Measurements from ENCODE around the gene OLFML3. TPM values are rescaled to one million over a fixed set of nuclear protein-coding genes. Genes with fewer than 3 reads are reported as not detected.

Gene OLFML3
- total RNA-seq, 1 experiment from 2014 or later: 226 TPM

- Histone ChIP-seq H3K4me3 (ENCODE audit: insufficient read depth, low read depth, low read length) (no peak overlapping the region), H3K36me3 (replicated peaks; ENCODE audit: control insufficient read depth, insufficient read depth, low read length) (peaks cover 13% of the 10 kb centered on the region), H3K27me3 (ENCODE audit: control insufficient read depth, insufficient read depth, low read length) (no peaks in the 10 kb centered on the region)
- DNase-seq: no peak
These were observed 3.9 kb upstream of the OLFML3 start for GRCh38 chr1:113975211-113975895.

DNA sequence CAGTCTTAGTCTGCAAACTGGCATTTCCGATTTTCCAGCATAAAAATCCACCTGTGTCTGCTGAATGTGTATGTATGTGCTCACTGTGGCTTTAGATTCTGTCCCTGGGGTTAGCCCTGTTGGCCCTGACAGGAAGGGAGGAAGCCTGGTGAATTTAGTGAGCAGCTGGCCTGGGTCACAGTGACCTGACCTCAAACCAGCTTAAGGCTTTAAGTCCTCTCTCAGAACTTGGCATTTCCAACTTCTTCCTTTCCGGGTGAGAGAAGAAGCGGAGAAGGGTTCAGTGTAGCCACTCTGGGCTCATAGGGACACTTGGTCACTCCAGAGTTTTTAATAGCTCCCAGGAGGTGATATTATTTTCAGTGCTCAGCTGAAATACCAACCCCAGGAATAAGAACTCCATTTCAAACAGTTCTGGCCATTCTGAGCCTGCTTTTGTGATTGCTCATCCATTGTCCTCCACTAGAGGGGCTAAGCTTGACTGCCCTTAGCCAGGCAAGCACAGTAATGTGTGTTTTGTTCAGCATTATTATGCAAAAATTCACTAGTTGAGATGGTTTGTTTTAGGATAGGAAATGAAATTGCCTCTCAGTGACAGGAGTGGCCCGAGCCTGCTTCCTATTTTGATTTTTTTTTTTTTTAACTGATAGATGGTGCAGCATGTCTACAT, 2.5 kb upstream of the OLFML3 start:
- no peak overlapping the region for H3K4me3 ChIP-seq (ENCODE audit: insufficient read depth, low read depth, low read length)
- peak; percentile 63 for DNase-seq
- H3K36me3 ChIP-seq (replicated peaks; ENCODE audit: control insufficient read depth, insufficient read depth, low read length): peaks cover 19% of the 10 kb centered on the region
- H3K27me3 ChIP-seq (ENCODE audit: control insufficient read depth, insufficient read depth, low read length): no peaks in the 10 kb centered on the region

DNA sequence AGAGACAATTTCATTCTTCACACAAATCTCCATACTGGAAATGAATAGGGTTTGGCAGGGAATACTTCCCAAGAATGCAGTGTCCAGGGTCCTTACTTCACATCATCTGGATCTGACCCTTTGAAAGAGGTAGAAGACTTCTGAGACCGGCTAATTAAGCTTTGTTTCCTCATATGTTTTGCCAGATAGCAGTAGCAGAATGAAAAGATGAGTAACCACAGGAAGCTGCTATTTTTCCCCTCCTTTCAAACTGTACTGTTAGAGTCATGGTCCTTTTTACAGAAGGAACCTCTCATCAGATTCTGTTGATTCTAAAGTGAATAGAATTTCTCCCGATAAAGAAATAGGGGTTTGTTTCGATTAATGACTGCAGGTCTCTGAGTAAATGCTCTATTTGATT, 1.4 kb upstream of the OLFML3 start:
- Histone ChIP-seq H3K36me3 (replicated peaks; ENCODE audit: control insufficient read depth, insufficient read depth, low read length) (peaks cover 12% of the 10 kb centered on the region), H3K27me3 (ENCODE audit: control insufficient read depth, insufficient read depth, low read length) (no peaks in the 10 kb centered on the region), H3K4me3 (ENCODE audit: insufficient read depth, low read depth, low read length) (no peak overlapping the region)
- no peak for DNase-seq

- Histone ChIP-seq H3K27me3 (ENCODE audit: control insufficient read depth, insufficient read depth, low read length) (no peaks in the 10 kb centered on the region), H3K4me3 (ENCODE audit: insufficient read depth, low read depth, low read length) (peak overlapping the region; percentile 33; the same call in 1 of the 2 replicates), H3K36me3 (replicated peaks; ENCODE audit: control insufficient read depth, insufficient read depth, low read length) (peaks cover 9% of the 10 kb centered on the region)
- DNase-seq: no peak
These were observed 836 bp downstream of the OLFML3 start for GRCh38 chr1:113980110-113980509.

- Histone ChIP-seq H3K27me3 (ENCODE audit: control insufficient read depth, insufficient read depth, low read length) (no peaks in the 10 kb centered on the region), H3K4me3 (ENCODE audit: insufficient read depth, low read depth, low read length) (no peak overlapping the region; the same call in 1 of the 2 replicates), H3K36me3 (replicated peaks; ENCODE audit: control insufficient read depth, insufficient read depth, low read length) (peaks cover 9% of the 10 kb centered on the region)
- peak; percentile 40 for DNase-seq
These were observed 3.0 kb downstream of the OLFML3 start for GRCh38 chr1:113981962-113982931.

- Histone ChIP-seq H3K27me3 (ENCODE audit: control insufficient read depth, insufficient read depth, low read length) (no peaks in the 10 kb centered on the region), H3K4me3 (ENCODE audit: insufficient read depth, low read depth, low read length) (no peak overlapping the region; the same call in 1 of the 2 replicates), H3K36me3 (replicated peaks; ENCODE audit: control insufficient read depth, insufficient read depth, low read length) (peaks cover 9% of the 10 kb centered on the region)
- DNase-seq: no peak
These were observed 3.7 kb downstream of the OLFML3 start for GRCh38 chr1:113982949-113983348.

DNA sequence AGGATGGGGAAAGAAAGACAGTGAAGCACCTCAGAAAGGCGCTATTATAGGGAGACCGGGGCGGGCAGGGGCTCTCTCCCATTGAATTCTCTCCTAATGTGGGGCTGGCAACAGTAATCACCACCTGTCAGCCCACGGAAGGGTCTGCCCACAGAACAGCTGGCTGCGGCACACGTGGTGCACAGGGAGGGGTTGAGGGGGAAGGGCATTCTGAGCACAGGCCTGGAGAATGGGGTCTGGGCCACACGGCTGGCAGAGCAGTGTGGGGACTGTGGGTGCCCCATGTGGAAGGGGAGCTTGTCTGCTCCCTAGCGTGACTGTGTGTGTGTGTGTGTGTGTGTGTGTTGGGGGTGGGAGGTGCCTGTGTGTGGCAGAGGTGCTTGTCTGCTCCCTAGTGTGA, 4.1 kb downstream of the OLFML3 start:
- Histone ChIP-seq H3K27me3 (ENCODE audit: control insufficient read depth, insufficient read depth, low read length) (no peaks in the 10 kb centered on the region), H3K4me3 (ENCODE audit: insufficient read depth, low read depth, low read length) (no peak overlapping the region), H3K36me3 (replicated peaks; ENCODE audit: control insufficient read depth, insufficient read depth, low read length) (peaks cover 9% of the 10 kb centered on the region)
- DNase-seq: no peak

- no peak overlapping the region for H3K4me3 ChIP-seq (ENCODE audit: insufficient read depth, low read depth, low read length)
- no peak for DNase-seq
- H3K27me3 ChIP-seq (ENCODE audit: control insufficient read depth, insufficient read depth, low read length): no peaks in the 10 kb centered on the region
- peaks cover 9% of the 10 kb centered on the region for H3K36me3 ChIP-seq (replicated peaks; ENCODE audit: control insufficient read depth, insufficient read depth, low read length)
These were observed 4.6 kb downstream of the OLFML3 start for GRCh38 chr1:113983826-113984225.

- Histone ChIP-seq H3K4me3 (ENCODE audit: insufficient read depth, low read depth, low read length) (no peak overlapping the region), H3K27me3 (ENCODE audit: control insufficient read depth, insufficient read depth, low read length) (no peaks in the 10 kb centered on the region), H3K36me3 (replicated peaks; ENCODE audit: control insufficient read depth, insufficient read depth, low read length) (peaks cover 9% of the 10 kb centered on the region)
- no peak for DNase-seq
These were observed 5.4 kb downstream of the OLFML3 start for GRCh38 chr1:113984710-113985109.

GRCh38 chr1:113986802-113987201, 7.5 kb downstream of the OLFML3 start:
- H3K36me3 ChIP-seq (replicated peaks; ENCODE audit: control insufficient read depth, insufficient read depth, low read length): no peaks in the 10 kb centered on the region; the same call in 1 of the 2 replicates
- DNase-seq: no peak
- H3K27me3 ChIP-seq (ENCODE audit: control insufficient read depth, insufficient read depth, low read length): no peaks in the 10 kb centered on the region
- no peak overlapping the region for H3K4me3 ChIP-seq (ENCODE audit: insufficient read depth, low read depth, low read length)

- Histone ChIP-seq H3K27me3 (ENCODE audit: control insufficient read depth, insufficient read depth, low read length) (no peaks in the 10 kb centered on the region), H3K4me3 (ENCODE audit: insufficient read depth, low read depth, low read length) (no peak overlapping the region), H3K36me3 (replicated peaks; ENCODE audit: control insufficient read depth, insufficient read depth, low read length) (no peaks in the 10 kb centered on the region; the same call in 1 of the 2 replicates)
- DNase-seq: no peak
These were observed 8.0 kb downstream of the OLFML3 start for GRCh38 chr1:113987259-113987658.

- H3K36me3 ChIP-seq (replicated peaks; ENCODE audit: control insufficient read depth, insufficient read depth, low read length): no peaks in the 10 kb centered on the region
- H3K4me3 ChIP-seq (ENCODE audit: insufficient read depth, low read depth, low read length): no peak overlapping the region
- no peak for DNase-seq
- H3K27me3 ChIP-seq (ENCODE audit: control insufficient read depth, insufficient read depth, low read length): no peaks in the 10 kb centered on the region
These were observed 11.3 kb downstream of the OLFML3 start for GRCh38 chr1:113990530-113990929.

DNA sequence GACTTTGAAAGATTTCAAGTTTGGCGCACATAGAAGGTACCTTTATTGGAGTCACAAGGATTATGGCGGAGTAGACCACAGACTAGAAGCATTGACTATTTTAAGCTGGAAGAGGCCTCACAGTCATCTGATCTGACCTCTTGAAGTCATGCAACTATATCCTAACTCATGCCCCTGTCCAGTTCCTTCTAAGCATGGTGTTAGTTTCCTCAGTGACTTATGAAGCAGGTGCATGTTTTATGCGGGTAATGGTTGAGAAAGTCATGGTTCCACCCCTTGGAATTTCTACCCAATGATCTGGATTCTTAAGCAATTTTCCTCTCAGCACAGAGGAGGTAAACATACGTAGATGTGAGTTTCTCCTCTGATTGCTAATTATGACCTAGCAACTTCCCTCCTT, 11.7 kb downstream of the OLFML3 start:
- no peak for DNase-seq
- no peak overlapping the region for H3K4me3 ChIP-seq (ENCODE audit: insufficient read depth, low read depth, low read length)

DNA sequence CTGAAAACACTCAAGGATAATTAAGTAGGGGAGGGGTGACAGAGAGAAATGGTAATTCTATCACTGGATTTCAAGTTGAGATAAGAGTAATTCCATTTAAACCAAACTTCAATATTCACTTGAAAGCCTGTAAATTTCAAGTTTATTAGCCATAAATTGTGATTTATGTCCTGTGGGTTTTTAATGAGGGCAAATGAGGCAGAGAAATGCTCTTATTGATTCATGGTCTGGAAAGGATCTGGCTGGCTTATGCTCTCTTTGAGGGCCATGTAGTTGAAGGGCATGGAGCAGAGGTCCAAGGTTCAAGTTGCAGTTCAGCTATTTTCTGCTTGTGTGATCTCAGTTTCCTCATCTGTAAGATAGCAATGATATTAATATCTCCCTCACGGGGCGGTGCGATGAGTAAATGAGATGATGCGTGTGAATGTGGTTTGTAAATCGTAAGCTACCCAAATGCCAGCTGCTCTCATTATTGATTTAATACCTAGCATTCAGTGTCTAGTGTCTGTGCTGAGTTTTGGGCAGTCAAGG, 12.3 kb downstream of the OLFML3 start:
- no peaks in the 10 kb centered on the region for H3K27me3 ChIP-seq (ENCODE audit: control insufficient read depth, insufficient read depth, low read length)
- DNase-seq: no peak
- H3K4me3 ChIP-seq (ENCODE audit: insufficient read depth, low read depth, low read length): no peak overlapping the region
- no peaks in the 10 kb centered on the region for H3K36me3 ChIP-seq (replicated peaks; ENCODE audit: control insufficient read depth, insufficient read depth, low read length)

More for the DNA sequence above, 11.7 kb downstream of the OLFML3 start:
- Histone ChIP-seq H3K36me3 (replicated peaks; ENCODE audit: control insufficient read depth, insufficient read depth, low read length) (no peaks in the 10 kb centered on the region), H3K27me3 (ENCODE audit: control insufficient read depth, insufficient read depth, low read length) (no peaks in the 10 kb centered on the region)

All from H7 (cell line).